ENCODE data around the gene TMEM38A. TPM values are rescaled to one million over a fixed set of nuclear protein-coding genes. Genes with fewer than 3 reads are reported as not detected.
"Not testable (repeated sequence)": the region's sequence is repeated elsewhere in the genome, so short reads cannot be mapped to it uniquely, and the experiment has no call there.

TMEM38A gene
- total and polyA plus RNA-seq, 4 donors = 3.6 to 8.5 (median 4.7) TPM

DNA sequence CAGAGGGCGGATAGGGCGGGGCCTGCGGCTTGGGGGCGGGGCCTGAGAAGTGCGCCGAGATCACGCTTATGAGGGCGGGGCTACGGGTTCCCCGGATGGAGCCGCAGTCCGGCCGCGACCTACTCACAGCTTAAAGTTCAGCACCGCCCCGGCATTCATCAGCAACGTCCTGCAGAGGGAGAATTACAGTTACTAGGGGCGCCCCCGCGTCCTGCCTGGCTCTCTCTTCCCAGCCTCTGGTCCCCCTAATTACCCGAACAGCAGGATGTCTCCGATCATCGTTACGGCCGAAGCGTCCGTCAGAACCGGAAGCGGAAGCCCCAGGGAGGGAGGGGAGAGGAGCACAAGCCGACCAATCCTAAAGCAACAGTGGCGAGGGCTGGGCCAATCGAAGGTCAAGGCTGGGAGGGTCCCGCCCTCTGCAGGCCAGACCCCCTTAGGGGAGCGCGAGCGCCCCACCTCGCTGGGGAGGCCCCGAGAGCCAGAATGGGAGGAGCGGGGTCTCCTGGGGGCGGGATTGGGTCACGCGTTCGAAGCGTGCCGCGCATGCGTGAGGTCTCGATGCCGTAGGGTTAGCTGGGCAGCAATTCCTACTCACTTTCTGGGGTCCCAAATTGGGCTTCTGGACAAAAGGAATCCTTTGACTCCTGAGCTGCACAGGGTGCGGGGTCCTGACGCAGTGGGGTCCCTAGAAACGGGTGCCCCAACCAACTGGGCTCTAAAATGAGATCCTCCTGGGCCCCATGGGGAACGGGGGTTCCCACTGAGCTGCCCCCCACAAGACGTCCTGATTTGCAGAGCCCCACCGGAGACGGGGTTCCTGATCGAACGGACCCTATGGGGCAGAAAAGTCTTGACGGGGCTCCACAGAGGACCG, 869 bp upstream of the TMEM38A start, which contains the start of gene SMIM7:
Gene SMIM7 (minus strand): TSS at position 313 of the 877 bp plus-strand sequence. CDS start 34 bp downstream, at position 279.
- DNase-seq (peak; percentile 99), ATAC-seq (ENCODE audit: low FRiP score) (peak; percentile 99)
- 0 to 1% methylated on average over 60 of the region's 60 CpGs for WGBS, 2 donors

DNA sequence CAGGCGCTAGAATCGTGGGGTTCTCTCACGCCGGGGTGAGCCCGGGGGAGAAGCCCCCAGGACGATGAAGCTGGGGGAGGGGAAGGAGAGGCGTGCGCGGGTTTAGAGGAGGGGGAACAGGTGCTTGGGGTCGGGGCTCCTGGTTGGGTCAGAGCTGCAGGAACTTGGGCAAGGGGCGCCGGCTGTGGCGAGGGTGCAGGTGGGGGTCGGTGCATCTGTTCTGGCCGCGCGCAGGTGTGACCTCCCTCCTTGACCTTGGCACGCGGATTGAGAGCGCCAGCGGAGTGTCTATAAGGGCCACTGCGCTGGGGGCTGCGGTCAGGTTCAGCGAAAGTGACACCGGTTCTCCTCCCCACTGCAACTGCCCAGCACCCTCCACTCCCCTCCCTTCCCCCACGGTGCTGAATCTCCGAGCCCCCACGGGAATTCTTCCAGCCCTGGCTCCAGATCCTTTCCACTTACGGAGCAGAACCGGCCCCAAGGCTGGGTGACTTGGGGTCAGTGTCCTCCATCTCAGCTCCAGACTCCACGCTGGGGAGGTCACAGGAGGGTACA, 618 bp downstream of the TMEM38A start:
- Histone ChIP-seq H3K4me1 (ENCODE audit: control insufficient read depth in 1 of 2, insufficient read depth in 2 of 2, low read length in 2 of 2) (no peaks in the 10 kb centered on the region), H3K9me3 (ENCODE audit: control insufficient read depth, low read length) (no peaks in the 10 kb centered on the region), H3K27me3 (ENCODE audit: control insufficient read depth in 1 of 2, insufficient read depth in 2 of 2, low read length in 1 of 2) (no peaks in the 10 kb centered on the region), H3K27ac (ENCODE audit: low read depth in 1 of 2, low read length in 2 of 2) (peak overlapping the region in 1 of 2 donors; percentile 0), H3K36me3 (ENCODE audit: control insufficient read depth in 1 of 2, insufficient read depth in 2 of 2, low read length in 1 of 2) (no peaks in the 10 kb centered on the region), H3K4me3 (ENCODE audit: low read length in 2 of 2) (peak overlapping the region; percentile 30 to 61)
- DNase-seq (peak; percentile 62 to 82), ATAC-seq (ENCODE audit: low FRiP score) (no peak)
- WGBS, 2 donors = 1% methylated on average over 30 to 31 of the region's 31 CpGs
- intact Hi-C loops (cut with DNase I) = no loop called here

More for the DNA sequence above, 869 bp upstream of the TMEM38A start, which contains the start of gene SMIM7:
- no peaks in the 10 kb centered on the region for H3K36me3 ChIP-seq (ENCODE audit: control insufficient read depth in 1 of 2, insufficient read depth in 2 of 2, low read length in 1 of 2)
- H3K4me3 ChIP-seq (ENCODE audit: low read length in 2 of 2) = peak within 1 kb of the TSS; percentile 61 to 63
- intact Hi-C loops (cut with DNase I) = loop anchor here in 1 of 2 donors (1.0 kb wide), 1 partner anchor 32 kb away; the partner anchor contains the start of gene MED26
- H3K9me3 ChIP-seq (ENCODE audit: control insufficient read depth, low read length) = no peaks in the 10 kb centered on the region
- peak within 1 kb of the TSS in 1 of 2 donors; percentile 64 for H3K27ac ChIP-seq (ENCODE audit: low read depth in 1 of 2, low read length in 2 of 2)
- no peaks in the 10 kb centered on the region for H3K4me1 ChIP-seq (ENCODE audit: control insufficient read depth in 1 of 2, insufficient read depth in 2 of 2, low read length in 2 of 2)
- no peaks in the 10 kb centered on the region for H3K27me3 ChIP-seq (ENCODE audit: control insufficient read depth in 1 of 2, insufficient read depth in 2 of 2, low read length in 1 of 2)

GRCh38 chr19:16668176-16668575, 7.2 kb downstream of the TMEM38A start:
- H3K4me3 ChIP-seq (ENCODE audit: low read length in 2 of 2) = no peak overlapping the region
- no peak overlapping the region for H3K27ac ChIP-seq (ENCODE audit: low read depth in 1 of 2, low read length in 2 of 2)
- no peaks in the 10 kb centered on the region for H3K27me3 ChIP-seq (ENCODE audit: control insufficient read depth in 1 of 2, insufficient read depth in 2 of 2, low read length in 1 of 2)
- no peak for DNase-seq
- H3K4me1 ChIP-seq (ENCODE audit: control insufficient read depth in 1 of 2, insufficient read depth in 2 of 2, low read length in 2 of 2) = no peaks in the 10 kb centered on the region
- H3K36me3 ChIP-seq (ENCODE audit: control insufficient read depth in 1 of 2, insufficient read depth in 2 of 2, low read length in 1 of 2) = no peaks in the 10 kb centered on the region
- no peaks in the 10 kb centered on the region for H3K9me3 ChIP-seq (ENCODE audit: control insufficient read depth, low read length)
- no peak for ATAC-seq (ENCODE audit: low FRiP score)
- WGBS, 2 donors = 95 to 97% methylated on average over 5 of the region's 5 CpGs
- intact Hi-C loops (cut with DNase I) = no loop called here

- H3K4me1 ChIP-seq (ENCODE audit: control insufficient read depth in 1 of 2, insufficient read depth in 2 of 2, low read length in 2 of 2); H3K36me3 ChIP-seq (ENCODE audit: control insufficient read depth in 1 of 2, insufficient read depth in 2 of 2, low read length in 1 of 2); ATAC-seq (ENCODE audit: low FRiP score); intact Hi-C loops (cut with DNase I); H3K27ac ChIP-seq (ENCODE audit: low read depth in 1 of 2, low read length in 2 of 2); H3K4me3 ChIP-seq (ENCODE audit: low read length in 2 of 2); H3K9me3 ChIP-seq (ENCODE audit: control insufficient read depth, low read length); H3K27me3 ChIP-seq (ENCODE audit: control insufficient read depth in 1 of 2, insufficient read depth in 2 of 2, low read length in 1 of 2); DNase-seq: not testable (repeated sequence)
- 94 to 96% methylated on average over 4 of the region's 4 CpGs for WGBS, 2 donors
Measured at GRCh38 chr19:16668702-16669101, 7.8 kb downstream of the TMEM38A start.

- DNase-seq (no peak), ATAC-seq (ENCODE audit: low FRiP score) (no peak)
- Histone ChIP-seq H3K4me3 (ENCODE audit: low read length in 2 of 2) (no peak overlapping the region), H3K27ac (ENCODE audit: low read depth in 1 of 2, low read length in 2 of 2) (no peak overlapping the region), H3K4me1 (ENCODE audit: control insufficient read depth in 1 of 2, insufficient read depth in 2 of 2, low read length in 2 of 2) (no peaks in the 10 kb centered on the region), H3K27me3 (ENCODE audit: control insufficient read depth in 1 of 2, insufficient read depth in 2 of 2, low read length in 1 of 2) (no peaks in the 10 kb centered on the region), H3K36me3 (ENCODE audit: control insufficient read depth in 1 of 2, insufficient read depth in 2 of 2, low read length in 1 of 2) (no peaks in the 10 kb centered on the region), H3K9me3 (ENCODE audit: control insufficient read depth, low read length) (no peaks in the 10 kb centered on the region)
- WGBS, 2 donors = 92 to 95% methylated on average over 13 of the region's 13 CpGs
- intact Hi-C loops (cut with DNase I) = no loop called here
Measured at GRCh38 chr19:16670291-16670690, 9.4 kb downstream of the TMEM38A start.

DNA sequence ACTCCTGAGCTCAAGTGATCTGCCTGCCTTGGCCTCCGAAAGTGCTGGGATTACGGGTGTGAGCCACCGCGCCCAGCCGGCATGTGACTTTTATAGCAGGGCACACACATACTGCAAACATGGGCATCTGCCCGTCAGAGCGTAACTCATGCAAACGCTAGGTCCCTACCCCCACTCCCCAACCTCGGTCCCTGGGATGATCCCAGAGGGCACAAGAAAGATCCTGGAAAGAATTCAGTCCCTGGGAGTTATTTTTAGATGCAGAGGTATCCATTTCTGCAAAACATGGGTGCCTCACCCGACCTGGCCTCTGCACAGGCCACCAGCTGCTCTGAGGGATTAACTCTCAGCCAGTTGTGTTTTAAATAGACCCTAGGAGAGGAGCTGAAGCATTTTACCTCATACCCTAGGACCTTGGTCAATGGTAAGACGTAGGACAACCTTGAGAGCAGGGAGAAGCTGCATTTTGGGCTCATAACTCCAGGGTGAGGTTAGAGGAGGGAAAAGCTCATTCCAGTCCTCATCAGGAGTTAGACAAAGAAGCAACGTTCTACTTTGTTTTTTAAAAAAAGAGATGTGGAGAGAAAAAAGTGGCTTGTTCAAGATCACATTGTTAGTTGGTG, 10.8 kb downstream of the TMEM38A start:
- no peaks in the 10 kb centered on the region for H3K4me1 ChIP-seq (ENCODE audit: control insufficient read depth in 1 of 2, insufficient read depth in 2 of 2, low read length in 2 of 2)
- no peak overlapping the region for H3K27ac ChIP-seq (ENCODE audit: low read depth in 1 of 2, low read length in 2 of 2)
- ATAC-seq (ENCODE audit: low FRiP score) (no peak), DNase-seq (no peak)
- H3K9me3 ChIP-seq (ENCODE audit: control insufficient read depth, low read length) = no peaks in the 10 kb centered on the region
- no peaks in the 10 kb centered on the region for H3K27me3 ChIP-seq (ENCODE audit: control insufficient read depth in 1 of 2, insufficient read depth in 2 of 2, low read length in 1 of 2)
- 78 to 83% methylated on average over 12 of the region's 12 CpGs for WGBS, 2 donors
- no peak overlapping the region for H3K4me3 ChIP-seq (ENCODE audit: low read length in 2 of 2)
- intact Hi-C loops (cut with DNase I) = no loop called here
- H3K36me3 ChIP-seq (ENCODE audit: control insufficient read depth in 1 of 2, insufficient read depth in 2 of 2, low read length in 1 of 2) = no peaks in the 10 kb centered on the region

- Histone ChIP-seq H3K9me3 (ENCODE audit: control insufficient read depth, low read length) (no peaks in the 10 kb centered on the region), H3K36me3 (ENCODE audit: control insufficient read depth in 1 of 2, insufficient read depth in 2 of 2, low read length in 1 of 2) (no peaks in the 10 kb centered on the region), H3K4me3 (ENCODE audit: low read length in 2 of 2) (no peak overlapping the region), H3K4me1 (ENCODE audit: control insufficient read depth in 1 of 2, insufficient read depth in 2 of 2, low read length in 2 of 2) (no peaks in the 10 kb centered on the region), H3K27ac (ENCODE audit: low read depth in 1 of 2, low read length in 2 of 2) (no peak overlapping the region), H3K27me3 (ENCODE audit: control insufficient read depth in 1 of 2, insufficient read depth in 2 of 2, low read length in 1 of 2) (no peaks in the 10 kb centered on the region)
- DNase-seq (no peak), ATAC-seq (ENCODE audit: low FRiP score) (no peak)
- intact Hi-C loops (cut with DNase I) = no loop called here
- WGBS, 2 donors = 86 to 89% methylated on average over 3 of the region's 3 CpGs
Measured at GRCh38 chr19:16673231-16673630, 12.3 kb downstream of the TMEM38A start.

GRCh38 chr19:16673839-16674238, 12.9 kb downstream of the TMEM38A start:
- intact Hi-C loops (cut with DNase I); ATAC-seq (ENCODE audit: low FRiP score); H3K27me3 ChIP-seq (ENCODE audit: control insufficient read depth in 1 of 2, insufficient read depth in 2 of 2, low read length in 1 of 2); H3K4me1 ChIP-seq (ENCODE audit: control insufficient read depth in 1 of 2, insufficient read depth in 2 of 2, low read length in 2 of 2); H3K4me3 ChIP-seq (ENCODE audit: low read length in 2 of 2); H3K9me3 ChIP-seq (ENCODE audit: control insufficient read depth, low read length); H3K27ac ChIP-seq (ENCODE audit: low read depth in 1 of 2, low read length in 2 of 2); DNase-seq; H3K36me3 ChIP-seq (ENCODE audit: control insufficient read depth in 1 of 2, insufficient read depth in 2 of 2, low read length in 1 of 2): not testable (repeated sequence)
- WGBS, 2 donors = 83 to 84% methylated on average over 4 of the region's 4 CpGs
